Progenitor cell of endocrine pancreas (in vitro differentiated cells): ENCODE data around the gene ITPRIPL2. TPM values are rescaled to one million over a fixed set of nuclear protein-coding genes. Genes with fewer than 3 reads are reported as not detected.

Experiments
- DNase-seq: peaks from one replicate; pipeline ENCODE4 v3.0.0; 2021; ENCODE audit warnings: low spot score; ENCODE audit not compliant: unreplicated experiment
- H3K27ac Mint-ChIP-seq: 2 replicates; pipeline ENCODE4 v1.8.0; 2021; ENCODE audit warnings: mild to moderate bottlenecking, moderate library complexity, mixed read lengths
- H3K27me3 Mint-ChIP-seq: 2 replicates; pipeline ENCODE4 v1.8.0; 2021; ENCODE audit warnings: mixed read lengths
- H3K36me3 Mint-ChIP-seq: 2 replicates; pipeline ENCODE4 v1.8.0; 2022; ENCODE audit warnings: mixed read lengths; ENCODE audit not compliant: insufficient read depth
- H3K4me1 Mint-ChIP-seq: 2 replicates; pipeline ENCODE4 v1.8.0; 2021; ENCODE audit warnings: low read depth, mixed read lengths
- H3K4me3 Mint-ChIP-seq: 2 replicates; pipeline ENCODE4 v1.8.0; 2021; ENCODE audit warnings: low read depth, mild to moderate bottlenecking, moderate library complexity, mixed read lengths
- H3K9me3 Mint-ChIP-seq: 2 replicates; pipeline ENCODE4 v1.8.0; 2021; ENCODE audit warnings: low read depth, mixed read lengths
- total RNA-seq: library from RNA; stranded (reverse); gene quantifications from 2 replicates; pipeline ENCODE4 v1.2.1, GENCODE V29; 2021
- TF ChIP-seq, protein P1 (sequence below): fragments of 200-600 bp; sonication (generic); IDR thresholded peaks from one replicate; pipeline ENCODE4 v1.5.0; 2021; ENCODE audit warnings: antibody characterized with exemption, mild to moderate bottlenecking; ENCODE audit not compliant: unreplicated experiment

Gene ITPRIPL2
- total RNA-seq, 1 donor from 2014 or later: 12.0 TPM

DNA sequence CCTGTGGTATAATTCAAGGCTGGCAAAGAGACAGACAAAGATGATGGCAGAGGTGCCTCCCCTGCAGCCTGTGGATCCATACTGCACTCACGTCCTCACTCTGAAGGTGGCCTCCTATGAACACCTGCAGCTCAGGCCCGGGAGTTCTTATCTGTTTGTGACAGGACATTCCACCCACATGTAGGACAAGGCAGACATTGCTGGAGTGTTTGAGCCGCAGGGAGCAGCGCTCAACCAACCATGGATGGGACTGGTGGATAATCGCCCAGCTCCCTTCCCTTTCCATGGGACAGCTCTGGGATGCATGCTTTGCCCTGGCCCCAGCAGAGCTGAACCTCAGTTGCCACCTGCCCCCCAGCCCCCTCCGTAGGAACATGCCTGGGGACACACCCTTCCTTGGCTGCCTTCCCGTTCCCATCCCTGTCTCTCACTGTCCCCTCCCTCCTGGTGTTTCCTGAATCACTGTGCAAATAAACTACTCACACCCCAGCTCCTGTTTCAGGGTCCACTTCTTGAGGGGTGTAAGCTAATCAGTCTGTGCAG is 22.2 kb downstream of the ITPRIPL2 start:
- no peak overlapping the region for H3K4me3 Mint-ChIP-seq
- peaks cover 24% of the 10 kb centered on the region for H3K27me3 Mint-ChIP-seq
- peaks cover 3% of the 10 kb centered on the region for H3K4me1 Mint-ChIP-seq
- no peaks in the 10 kb centered on the region for H3K9me3 Mint-ChIP-seq
- DNase-seq: no peak
- H3K27ac Mint-ChIP-seq: no peak overlapping the region
- H3K36me3 Mint-ChIP-seq: no peaks in the 10 kb centered on the region
- TF ChIP-seq, protein P1, sequence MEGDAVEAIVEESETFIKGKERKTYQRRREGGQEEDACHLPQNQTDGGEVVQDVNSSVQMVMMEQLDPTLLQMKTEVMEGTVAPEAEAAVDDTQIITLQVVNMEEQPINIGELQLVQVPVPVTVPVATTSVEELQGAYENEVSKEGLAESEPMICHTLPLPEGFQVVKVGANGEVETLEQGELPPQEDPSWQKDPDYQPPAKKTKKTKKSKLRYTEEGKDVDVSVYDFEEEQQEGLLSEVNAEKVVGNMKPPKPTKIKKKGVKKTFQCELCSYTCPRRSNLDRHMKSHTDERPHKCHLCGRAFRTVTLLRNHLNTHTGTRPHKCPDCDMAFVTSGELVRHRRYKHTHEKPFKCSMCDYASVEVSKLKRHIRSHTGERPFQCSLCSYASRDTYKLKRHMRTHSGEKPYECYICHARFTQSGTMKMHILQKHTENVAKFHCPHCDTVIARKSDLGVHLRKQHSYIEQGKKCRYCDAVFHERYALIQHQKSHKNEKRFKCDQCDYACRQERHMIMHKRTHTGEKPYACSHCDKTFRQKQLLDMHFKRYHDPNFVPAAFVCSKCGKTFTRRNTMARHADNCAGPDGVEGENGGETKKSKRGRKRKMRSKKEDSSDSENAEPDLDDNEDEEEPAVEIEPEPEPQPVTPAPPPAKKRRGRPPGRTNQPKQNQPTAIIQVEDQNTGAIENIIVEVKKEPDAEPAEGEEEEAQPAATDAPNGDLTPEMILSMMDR: no peak

DNA sequence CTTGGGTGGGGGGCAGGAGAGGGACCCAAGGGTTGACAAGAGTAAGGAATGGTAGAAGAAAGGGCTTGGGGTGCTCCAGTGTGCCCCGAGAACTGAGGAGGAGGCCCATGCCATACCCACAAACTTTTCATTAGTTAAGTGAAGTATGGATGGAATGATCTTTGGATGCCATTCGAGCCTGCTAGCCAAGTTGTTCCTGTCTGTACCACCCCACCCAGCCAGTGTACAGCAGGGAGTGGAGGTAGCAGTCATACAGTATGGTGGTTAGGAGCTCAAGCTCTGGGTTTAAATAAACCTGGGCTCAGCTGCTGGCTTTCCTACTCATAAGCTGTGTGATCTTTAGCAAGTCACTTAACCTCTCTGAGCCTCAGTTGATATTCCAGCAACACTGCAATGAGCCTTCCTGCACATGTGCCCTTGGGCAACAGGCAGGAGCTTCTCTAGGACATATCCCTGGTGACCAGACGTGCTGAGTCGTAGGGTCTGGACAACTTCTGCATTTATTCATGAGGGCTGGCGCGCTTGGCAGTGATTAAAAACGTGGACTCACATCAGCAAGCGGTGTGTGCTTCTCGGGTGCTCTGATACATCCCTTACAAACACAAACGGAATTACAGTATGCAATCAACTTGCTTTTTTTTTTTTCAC is 22.9 kb downstream of the ITPRIPL2 start:
- Mint-ChIP-seq H3K27ac (no peak overlapping the region), H3K4me1 (peaks cover 3% of the 10 kb centered on the region), H3K9me3 (no peaks in the 10 kb centered on the region), H3K4me3 (no peak overlapping the region), H3K36me3 (no peaks in the 10 kb centered on the region), H3K27me3 (peaks cover 20% of the 10 kb centered on the region)
- DNase-seq: no peak
- TF ChIP-seq, protein P1: no peak

DNA sequence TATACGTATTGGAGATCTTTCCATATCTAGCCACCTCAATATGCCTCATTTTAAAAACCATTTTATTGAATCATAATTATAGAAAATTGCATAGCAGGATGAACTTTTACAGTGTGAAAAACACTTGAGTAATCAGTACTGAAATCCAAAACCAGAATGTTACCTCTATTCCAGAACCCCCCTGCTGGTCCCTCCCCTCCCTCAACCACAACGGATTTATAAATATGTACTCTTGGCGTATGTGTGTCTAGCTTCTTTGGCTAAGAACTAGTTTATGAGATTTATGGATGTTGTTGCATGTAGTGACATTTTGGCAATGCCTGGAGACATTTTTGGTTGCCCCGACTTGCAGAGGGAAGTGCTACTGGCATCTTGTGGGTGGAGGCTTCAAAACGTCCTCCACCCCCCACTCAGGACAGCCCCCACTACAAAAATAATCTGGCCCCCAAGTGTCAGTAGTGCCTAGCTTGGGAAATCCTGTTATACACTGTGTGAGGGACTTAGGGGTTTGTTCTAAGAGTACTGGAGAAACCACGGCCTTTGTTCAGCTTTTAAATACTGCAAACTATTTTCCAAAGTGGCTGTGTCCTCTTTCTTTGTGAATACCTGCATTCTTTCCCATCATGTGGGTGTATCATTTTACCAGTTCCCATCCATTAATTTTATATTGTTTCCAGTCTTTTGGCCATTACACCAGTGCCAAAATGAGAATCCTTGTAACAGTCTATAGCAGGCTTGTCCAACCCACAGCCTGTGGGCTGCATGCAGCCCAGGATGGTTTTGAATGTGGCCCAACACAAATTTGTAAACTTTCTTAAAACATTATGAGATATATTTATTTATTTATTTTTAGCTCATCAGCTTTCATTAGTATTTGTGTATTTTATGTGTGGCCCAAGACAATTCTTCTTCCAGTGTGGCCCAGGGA is 23.7 kb downstream of the ITPRIPL2 start:
- Mint-ChIP-seq H3K4me1 (peaks cover 3% of the 10 kb centered on the region), H3K4me3 (no peak overlapping the region), H3K36me3 (no peaks in the 10 kb centered on the region), H3K27me3 (peaks cover 20% of the 10 kb centered on the region), H3K27ac (no peak overlapping the region), H3K9me3 (no peaks in the 10 kb centered on the region)
- DNase-seq: no peak
- TF ChIP-seq, protein P1: no peak

DNA sequence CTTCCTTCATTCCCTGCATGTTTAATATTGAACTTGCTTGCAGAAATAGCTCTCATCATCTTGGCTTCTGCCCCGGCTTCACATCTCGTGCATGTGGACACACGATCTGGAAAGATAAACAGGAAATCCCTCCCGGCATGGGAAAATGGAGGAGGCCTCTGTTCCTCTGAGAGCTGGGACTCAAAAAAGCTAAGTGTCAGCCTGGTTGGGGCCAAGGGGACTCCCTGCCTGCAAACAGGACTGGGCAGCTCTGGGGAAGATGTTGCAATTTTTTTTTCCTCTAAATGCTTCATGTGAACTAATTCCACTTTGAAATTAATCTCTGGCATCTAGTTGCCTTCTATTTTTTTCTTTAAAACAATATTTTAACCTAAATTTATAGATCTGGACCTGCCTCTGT is 24.8 kb downstream of the ITPRIPL2 start:
- peaks cover 3% of the 10 kb centered on the region for H3K4me1 Mint-ChIP-seq
- DNase-seq: no peak
- H3K27me3 Mint-ChIP-seq: peaks cover 22% of the 10 kb centered on the region
- H3K4me3 Mint-ChIP-seq: no peak overlapping the region
- TF ChIP-seq, protein P1: no peak
- no peak overlapping the region for H3K27ac Mint-ChIP-seq
- no peaks in the 10 kb centered on the region for H3K9me3 Mint-ChIP-seq
- H3K36me3 Mint-ChIP-seq: no peaks in the 10 kb centered on the region

DNA sequence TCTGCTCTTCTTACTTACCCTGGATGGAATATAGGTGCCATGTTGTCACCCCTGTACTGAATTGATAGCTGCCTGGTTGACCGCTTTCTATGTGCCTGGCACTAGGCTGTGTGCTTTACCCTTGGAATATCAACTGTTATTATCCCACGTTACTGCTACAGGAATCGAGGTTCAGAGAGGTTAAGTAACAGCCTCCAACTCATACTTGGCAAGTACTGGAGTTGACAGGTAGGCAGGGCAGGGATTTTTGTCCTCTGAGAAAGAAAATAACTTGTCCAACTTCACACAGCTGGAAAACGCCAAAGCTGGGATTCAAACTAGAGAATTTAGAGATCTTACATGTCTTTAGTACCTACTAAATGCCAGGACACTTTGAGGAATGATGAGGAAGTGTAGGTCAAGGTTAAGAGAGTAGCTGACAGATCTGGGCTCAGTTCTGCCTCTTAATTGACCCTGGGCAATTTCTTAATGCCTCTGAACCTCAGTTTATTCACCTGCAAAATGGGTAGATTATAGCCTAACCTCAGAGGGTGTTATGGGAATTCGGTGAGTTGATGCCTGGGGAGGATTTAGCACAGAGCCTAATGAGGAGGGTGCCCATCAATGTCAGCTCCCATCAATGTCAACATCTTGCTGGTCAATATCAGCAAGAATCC is 25.8 kb downstream of the ITPRIPL2 start:
- H3K4me3 Mint-ChIP-seq: no peak overlapping the region
- no peak overlapping the region for H3K27ac Mint-ChIP-seq

More for the DNA sequence above, 25.8 kb downstream of the ITPRIPL2 start:
- Mint-ChIP-seq H3K36me3 (no peaks in the 10 kb centered on the region), H3K27me3 (peaks cover 24% of the 10 kb centered on the region), H3K4me1 (peaks cover 3% of the 10 kb centered on the region), H3K9me3 (no peaks in the 10 kb centered on the region)
- TF ChIP-seq, protein P1: no peak
- DNase-seq: no peak
